GM21526 (cell line): ENCODE results near the gene TAAR8.
"Not testable (repeated sequence)": the region's sequence is repeated elsewhere in the genome, so short reads cannot be mapped to it uniquely, and the experiment has no call there.

Source experiments
- ATAC-seq: cut with Tn5 transposase; IDR thresholded peaks from one replicate; pipeline ENCODE4 v1.9.1; 2021; ENCODE audit warnings: moderate library complexity; ENCODE audit not compliant: unreplicated experiment, low FRiP score

The TAAR8 gene

GRCh38 chr6:132544826-132545225, 7.6 kb upstream of the TAAR8 start:
- ATAC-seq: no peak

- no peak for ATAC-seq
These were observed 3.6 kb upstream of the TAAR8 start for GRCh38 chr6:132548746-132549463.

- ATAC-seq: no peak
These were observed 1.3 kb upstream of the TAAR8 start for GRCh38 chr6:132551214-132551613.

GRCh38 chr6:132560087-132560486, 7.6 kb downstream of the TAAR8 start:
- ATAC-seq: not testable (repeated sequence)

GRCh38 chr6:132566404-132566803, 13.9 kb downstream of the TAAR8 start:
- no peak for ATAC-seq

GRCh38 chr6:132567566-132567965, 15.1 kb downstream of the TAAR8 start:
- no peak for ATAC-seq

GRCh38 chr6:132568611-132569010, 16.1 kb downstream of the TAAR8 start:
- ATAC-seq: no peak

- no peak for ATAC-seq
These were observed 16.7 kb downstream of the TAAR8 start for GRCh38 chr6:132569170-132569569.

- ATAC-seq: no peak
These were observed 17.8 kb downstream of the TAAR8 start, which contains the start of gene TAAR6 for GRCh38 chr6:132570221-132570777. TAAR6 (plus strand) TSS chr6:132570322; CDS start chr6:132570322, 0 bp downstream.

GRCh38 chr6:132571774-132572173, 19.3 kb downstream of the TAAR8 start:
- no peak for ATAC-seq

- ATAC-seq: no peak
These were observed 32.2 kb downstream of the TAAR8 start for GRCh38 chr6:132584698-132585097.

- ATAC-seq: no peak
These were observed 35.0 kb downstream of the TAAR8 start for GRCh38 chr6:132587424-132587823.

- no peak for ATAC-seq
These were observed 37.0 kb downstream of the TAAR8 start, which contains the start of gene TAAR5 for GRCh38 chr6:132589454-132589853. TAAR5 (minus strand) TSS chr6:132589741; CDS start chr6:132589686, 55 bp downstream.

GRCh38 chr6:132590362-132590761, 37.9 kb downstream of the TAAR8 start:
- ATAC-seq: no peak

- no peak for ATAC-seq
These were observed 40.4 kb downstream of the TAAR8 start for GRCh38 chr6:132592855-132593254.

GRCh38 chr6:132596201-132596600, 43.7 kb downstream of the TAAR8 start:
- ATAC-seq: no peak

- ATAC-seq: peak; percentile 91
These were observed 46.0 kb downstream of the TAAR8 start for GRCh38 chr6:132598473-132598872.

GRCh38 chr6:132600900-132601299, 48.4 kb downstream of the TAAR8 start:
- ATAC-seq: not testable (repeated sequence)
